Tibial nerve (tissue), 4 donors: Measurements from ENCODE around the gene IFI44L. TPM values are rescaled to one million over a fixed set of nuclear protein-coding genes. Genes with fewer than 3 reads are reported as not detected.

Source experiments
- DNase-seq, 2 donors: peaks; one replicate each; pipeline ENCODE4 v3.0.0-alpha.2; 2019; ENCODE audit warnings: low spot score in 2 of 2
- H3K27ac ChIP-seq, 4 donors: fragments of 200-600 bp; sonication (generic) in 3 of 4; one replicate each; pipeline ENCODE4 v1.5.1; 2017 to 2019; ENCODE audit warnings: mild to moderate bottlenecking in 1 of 4
- H3K27me3 ChIP-seq, 2 donors: fragments of 200-600 bp; sonication (generic) in 1 of 2; one replicate each; pipeline versions ENCODE4 v1.5.1 to v1.6.0; 2017 to 2019
- H3K36me3 ChIP-seq, 3 donors: fragments of 200-600 bp; sonication (generic); one replicate each; pipeline ENCODE4 v1.5.1; 2018 to 2019
- H3K4me1 ChIP-seq, 4 donors: fragments of 200-600 bp; sonication (generic) in 3 of 4; one replicate each; pipeline ENCODE4 v1.5.1; 2017 to 2019
- H3K4me3 ChIP-seq, 4 donors: fragments of 200-600 bp; sonication (generic) in 3 of 4; one replicate each; pipeline ENCODE4 v1.5.1; 2017 to 2019; ENCODE audit warnings: mild to moderate bottlenecking in 1 of 4, moderate library complexity in 1 of 4
- H3K9me3 ChIP-seq, 4 donors: fragments of 200-600 bp; sonication (generic) in 3 of 4; one replicate each; pipeline ENCODE4 v1.5.1; 2017 to 2019
- CTCF ChIP-seq, 5 experiments: fragments of 200-600 bp in 3 of 5; fragments of 450-650 bp in 2 of 5; sonication (generic) in 3 of 5; IDR thresholded peaks; one replicate each; pipeline ENCODE4 v1.5.1; 2016 to 2019; ENCODE audit warnings: antibody characterized with exemption in 5 of 5, mild to moderate bottlenecking in 3 of 5, moderate library complexity in 2 of 5
- EP300 ChIP-seq, 2 donors: sonication (generic); formaldehyde crosslinking; IDR thresholded peaks; one replicate each; pipeline ENCODE4 v1.6.1; 2017; ENCODE audit warnings: antibody characterized with exemption in 2 of 2, mild to moderate bottlenecking in 1 of 2
- POLR2A ChIP-seq, 2 donors: fragments of 450-650 bp; IDR thresholded peaks; one replicate each; pipeline ENCODE4 v1.6.1; 2017; ENCODE audit warnings: antibody characterized with exemption in 2 of 2, mild to moderate bottlenecking in 2 of 2, moderate library complexity in 2 of 2
- WGBS, 2 donors: methylation state at CpG; one replicate each; pipeline ENCODE4 v1.1.5; 2018; 5-methylcytosine and 5-hydroxymethylcytosine counted together
- total RNA-seq, 4 donors: library from RNA; depleted of rRNA; stranded (reverse); fragments of >200 nt; gene quantifications; one replicate each; pipeline ENCODE4 v1.1.0, GENCODE V29; 2016

IFI44L gene
- total RNA-seq, 4 donors from 2014 or later = 7.3 to 25.8 (median 13.2) TPM

GRCh38 chr1:78607334-78607927 lies 12.8 kb upstream of the IFI44L start:
- DNase-seq = peak in 1 of 2 donors; percentile 29
- no peak overlapping the region for H3K27ac ChIP-seq
- no peaks in the 10 kb centered on the region for H3K27me3 ChIP-seq
- TF ChIP-seq EP300 (IDR thresholded peaks at IDR 0.05) (no peak), CTCF (IDR thresholded peaks at IDR 0.05) (peak; percentile 45 to 76 (median 49)), POLR2A (IDR thresholded peaks at IDR 0.05) (no peak)
- no peaks in the 10 kb centered on the region for H3K9me3 ChIP-seq
- no peaks in the 10 kb centered on the region for H3K36me3 ChIP-seq
- WGBS, 2 donors = 88 to 89% methylated on average over 5 of the region's 5 CpGs
- H3K4me1 ChIP-seq = peaks cover 0 to 10% (median 0%) of the 10 kb centered on the region in 4 donors
- no peak overlapping the region for H3K4me3 ChIP-seq

- no peak for DNase-seq
- Histone ChIP-seq H3K27me3 (no peaks in the 10 kb centered on the region), H3K36me3 (no peaks in the 10 kb centered on the region), H3K4me3 (no peak overlapping the region), H3K27ac (no peak overlapping the region), H3K9me3 (no peaks in the 10 kb centered on the region), H3K4me1 (peaks cover 0 to 10% (median 0%) of the 10 kb centered on the region in 4 donors)
- WGBS, 2 donors = 28 to 73% methylated on average over 2 to 4 of the region's 4 CpGs
- no peak for TF ChIP-seq CTCF (IDR thresholded peaks at IDR 0.05)
- no peak for TF ChIP-seq POLR2A (IDR thresholded peaks at IDR 0.05)
- no peak for TF ChIP-seq EP300 (IDR thresholded peaks at IDR 0.05)
These were observed 12.3 kb upstream of the IFI44L start for GRCh38 chr1:78607944-78608343.

- no peaks in the 10 kb centered on the region for H3K27me3 ChIP-seq
- no peaks in the 10 kb centered on the region for H3K9me3 ChIP-seq
- no peak overlapping the region for H3K4me3 ChIP-seq
- H3K36me3 ChIP-seq = no peaks in the 10 kb centered on the region
- peak; percentile 37 to 79 for DNase-seq
- WGBS, 2 donors = 36 to 42% methylated on average over 7 of the region's 7 CpGs
- H3K27ac ChIP-seq = peak overlapping the region in 1 of 4 donors; percentile 88
- peaks cover 0 to 43% (median 10%) of the 10 kb centered on the region in 4 donors for H3K4me1 ChIP-seq
- TF ChIP-seq POLR2A (IDR thresholded peaks at IDR 0.05) = no peak
- TF ChIP-seq EP300 (IDR thresholded peaks at IDR 0.05) = peak in 1 of 2 donors; percentile 63
- TF ChIP-seq CTCF (IDR thresholded peaks at IDR 0.05) = peak; percentile 86 to 93 (median 87)
These were observed 2.6 kb upstream of the IFI44L start for GRCh38 chr1:78617615-78618026.

- no peaks in the 10 kb centered on the region for H3K27me3 ChIP-seq
- no peak for TF ChIP-seq CTCF (IDR thresholded peaks at IDR 0.05)
- no peak for TF ChIP-seq POLR2A (IDR thresholded peaks at IDR 0.05)
- TF ChIP-seq EP300 (IDR thresholded peaks at IDR 0.05) = no peak
- peak overlapping the region; percentile 76 to 95 (median 83) for H3K27ac ChIP-seq
- 37 to 54% methylated on average over 3 of the region's 3 CpGs for WGBS, 2 donors
- no peaks in the 10 kb centered on the region for H3K9me3 ChIP-seq
- H3K36me3 ChIP-seq = no peaks in the 10 kb centered on the region
- no peak for DNase-seq
- H3K4me3 ChIP-seq = peak overlapping the region in 3 of 4 donors; percentile 41 to 49 (median 44)
- peaks cover 0 to 52% (median 11%) of the 10 kb centered on the region in 4 donors for H3K4me1 ChIP-seq
These were observed 1.2 kb upstream of the IFI44L start for GRCh38 chr1:78619032-78619431.

- no peaks in the 10 kb centered on the region for H3K9me3 ChIP-seq
- peaks cover 0 to 52% (median 11%) of the 10 kb centered on the region in 4 donors for H3K4me1 ChIP-seq
- no peaks in the 10 kb centered on the region for H3K27me3 ChIP-seq
- peak overlapping the region; percentile 21 to 49 (median 42) for H3K4me3 ChIP-seq
- TF ChIP-seq POLR2A (IDR thresholded peaks at IDR 0.05) = no peak
- TF ChIP-seq EP300 (IDR thresholded peaks at IDR 0.05) = no peak
- no peak for TF ChIP-seq CTCF (IDR thresholded peaks at IDR 0.05)
- WGBS, 2 donors = 13 to 20% methylated on average over 4 of the region's 4 CpGs
- no peaks in the 10 kb centered on the region for H3K36me3 ChIP-seq
- H3K27ac ChIP-seq = peak overlapping the region; percentile 76 to 95 (median 83)
- peak in 1 of 2 donors; percentile 12 for DNase-seq
These were observed 824 bp upstream of the IFI44L start for GRCh38 chr1:78619446-78619802.
